Activated CD4-positive, alpha-beta T cell treated with anti-CD3 and anti-CD28 coated beads for 1 hour (primary cell): ENCODE data around the gene KATNB1.
"Not testable (repeated sequence)": the region's sequence is repeated elsewhere in the genome, so short reads cannot be mapped to it uniquely, and the experiment has no call there.

Experiments
- DNase-seq: peaks from one replicate; pipeline ENCODE4 v3.0.0-alpha.2; 2020

KATNB1 gene

DNA sequence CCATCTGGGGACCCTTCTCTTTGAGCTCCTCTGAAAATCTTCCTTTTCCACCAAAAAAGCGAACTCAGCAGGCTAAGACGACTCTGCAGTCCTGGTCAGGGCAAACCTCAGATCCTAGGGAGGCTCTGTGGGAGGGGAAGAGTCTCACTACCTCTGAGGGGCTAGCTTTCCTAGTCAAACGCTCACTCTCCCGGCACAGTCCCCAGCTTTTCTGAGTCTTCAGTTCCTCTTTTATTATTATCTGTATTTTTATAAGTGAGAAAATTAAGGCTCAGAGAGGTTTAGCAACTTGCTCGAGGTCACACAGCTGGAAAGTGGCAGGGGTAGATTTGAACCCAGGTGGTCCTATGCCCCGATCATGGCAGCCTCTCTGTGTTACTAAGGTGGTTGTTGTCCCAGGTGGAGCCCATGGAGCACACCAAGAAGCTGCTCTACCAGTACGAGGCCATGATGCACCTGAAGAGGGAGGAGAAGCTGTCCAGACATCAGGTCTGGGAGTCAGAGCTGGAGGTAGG lies 9.1 kb upstream of the KATNB1 start:
- no peak for DNase-seq

DNA sequence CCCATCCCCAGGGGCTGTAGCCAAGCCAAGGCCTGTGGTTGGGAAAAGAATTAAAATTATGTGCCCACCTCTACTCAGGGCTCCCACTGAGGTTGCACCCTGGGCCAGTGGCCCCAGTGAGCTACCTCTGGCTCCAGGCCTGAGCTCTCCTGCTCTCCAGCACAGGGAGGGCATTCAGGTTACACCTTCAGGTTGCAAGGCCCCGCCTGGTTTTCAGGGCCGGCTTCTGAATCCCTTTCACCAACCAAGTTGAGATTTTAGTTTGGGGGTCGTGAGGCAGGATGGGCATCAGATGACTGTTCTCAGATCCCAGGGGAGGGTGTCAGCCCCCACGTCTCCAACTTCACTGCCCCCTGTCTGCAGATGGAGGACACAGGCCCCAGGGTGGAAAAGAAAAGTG lies 8.0 kb upstream of the KATNB1 start:
- DNase-seq = no peak

DNA sequence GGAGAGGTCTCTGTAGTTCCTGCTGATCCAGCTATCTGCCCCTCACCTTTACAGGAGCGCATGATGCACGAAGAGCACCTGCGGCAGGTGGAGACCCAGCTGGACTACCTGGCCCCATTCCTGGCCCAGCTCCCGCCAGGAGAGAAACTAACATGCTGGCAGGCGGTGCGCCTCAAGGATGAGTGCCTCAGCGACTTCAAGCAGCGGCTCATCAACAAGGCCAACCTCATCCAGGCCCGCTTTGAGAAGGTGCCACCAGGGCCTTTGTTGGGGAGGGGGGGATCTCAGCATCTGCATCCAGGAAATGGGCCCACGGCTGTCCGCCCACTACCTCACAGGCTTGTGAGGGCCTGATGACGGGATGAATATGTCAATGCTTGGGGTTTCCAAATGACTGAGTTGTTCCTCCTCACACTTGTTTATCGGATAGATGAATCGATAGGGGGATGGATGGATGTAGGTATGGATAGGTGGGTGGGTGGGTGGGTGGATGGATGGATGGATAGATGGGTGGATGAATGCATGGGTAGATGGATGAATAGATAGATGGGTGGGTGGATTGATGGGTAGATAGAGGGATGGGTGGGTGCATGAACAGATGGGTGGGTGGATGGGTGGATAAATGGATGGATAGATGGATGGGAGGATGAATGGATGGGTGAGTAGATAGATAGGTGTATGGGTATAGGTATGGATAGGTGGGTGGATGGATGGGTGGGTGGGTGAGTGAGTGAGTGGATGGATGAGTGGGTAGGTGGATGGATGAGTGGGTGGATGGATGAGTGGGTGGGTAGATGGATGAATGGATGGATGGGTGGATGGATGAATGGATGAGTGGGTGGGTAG lies 7.0 kb upstream of the KATNB1 start:
- DNase-seq = no peak

- DNase-seq = no peak
Measured at GRCh38 chr16:57729182-57729484, 6.4 kb upstream of the KATNB1 start.

DNA sequence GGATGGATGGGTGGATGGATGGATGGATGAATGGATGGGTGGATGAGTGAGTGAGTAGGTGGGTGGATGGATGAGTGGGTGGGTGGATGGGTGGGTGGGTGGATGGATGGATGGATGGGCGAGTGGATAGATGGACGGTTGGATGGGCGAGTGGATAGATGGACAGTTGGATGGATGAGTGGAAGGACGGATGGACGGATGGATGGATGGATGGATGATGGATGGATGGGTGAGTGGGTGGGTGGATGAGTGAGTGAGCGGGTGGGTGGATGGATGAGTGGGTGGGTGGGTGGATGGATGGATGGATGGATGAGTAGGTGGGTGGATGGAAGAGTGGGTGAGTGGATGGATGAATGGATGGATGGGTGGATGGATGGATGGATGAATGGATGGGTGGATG lies 5.7 kb upstream of the KATNB1 start:
- DNase-seq = not testable (repeated sequence)

DNA sequence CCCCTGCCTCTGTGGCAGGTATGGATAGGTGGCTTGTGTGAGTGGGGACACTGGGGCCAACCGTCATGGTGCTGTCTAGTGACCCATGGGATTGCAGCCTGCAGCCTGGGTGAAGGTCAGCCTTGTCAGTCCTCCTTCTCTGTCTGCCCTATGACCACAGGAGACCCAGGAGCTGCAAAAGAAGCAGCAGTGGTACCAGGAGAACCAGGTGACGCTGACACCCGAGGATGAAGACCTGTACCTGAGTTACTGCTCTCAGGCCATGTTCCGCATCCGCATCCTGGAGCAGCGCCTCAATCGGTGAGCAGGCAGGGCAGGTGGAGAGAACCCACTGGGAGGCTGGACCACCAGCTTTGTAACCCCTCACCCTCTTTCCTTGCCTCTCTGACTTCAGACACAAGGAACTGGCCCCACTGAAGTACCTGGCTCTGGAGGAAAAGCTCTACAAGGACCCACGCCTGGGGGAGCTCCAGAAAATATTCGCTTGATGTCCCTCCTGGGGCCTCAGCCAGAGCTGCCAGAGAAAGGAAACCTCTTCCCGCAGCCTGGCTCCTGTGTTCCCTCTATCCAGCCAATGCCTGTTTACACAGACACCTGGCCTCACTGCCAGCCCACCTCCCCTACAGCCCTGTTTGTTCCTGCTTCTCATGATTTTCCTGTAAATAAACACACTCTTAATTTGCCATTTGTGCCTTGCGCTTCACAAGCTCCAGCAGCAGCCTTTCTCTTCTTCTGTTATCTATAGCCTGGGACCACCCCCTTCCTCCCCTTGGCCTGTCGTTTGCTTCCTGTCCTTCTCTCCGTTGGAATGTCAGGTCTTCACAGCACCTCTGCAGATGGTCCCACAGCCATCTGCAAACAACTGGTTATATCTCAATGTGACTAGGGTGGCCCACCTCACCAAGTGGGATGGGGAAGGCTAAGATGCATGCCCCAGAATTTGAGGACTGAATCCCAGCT lies 4.5 kb upstream of the KATNB1 start:
- no peak for DNase-seq

GRCh38 chr16:57732037-57732436 lies 3.5 kb upstream of the KATNB1 start:
- DNase-seq = no peak

DNA sequence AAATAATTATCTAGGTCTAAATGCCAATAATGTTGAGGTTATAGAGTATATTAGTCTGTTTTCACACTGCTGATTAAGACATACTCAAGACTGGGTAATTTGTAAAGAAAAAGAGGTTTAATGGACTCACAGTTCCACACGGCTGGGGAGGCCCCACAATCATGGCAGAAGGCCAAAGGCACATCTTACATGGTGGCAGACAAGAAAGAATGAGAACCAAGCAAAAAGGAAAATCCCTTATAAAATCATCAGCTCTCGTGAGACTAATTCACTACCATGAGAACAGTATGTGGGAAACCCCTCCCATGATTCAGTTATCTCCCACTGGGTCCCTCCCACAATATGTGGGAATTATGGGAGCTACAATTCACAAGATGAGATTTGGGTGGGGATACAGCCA lies 2.9 kb upstream of the KATNB1 start:
- no peak for DNase-seq

DNA sequence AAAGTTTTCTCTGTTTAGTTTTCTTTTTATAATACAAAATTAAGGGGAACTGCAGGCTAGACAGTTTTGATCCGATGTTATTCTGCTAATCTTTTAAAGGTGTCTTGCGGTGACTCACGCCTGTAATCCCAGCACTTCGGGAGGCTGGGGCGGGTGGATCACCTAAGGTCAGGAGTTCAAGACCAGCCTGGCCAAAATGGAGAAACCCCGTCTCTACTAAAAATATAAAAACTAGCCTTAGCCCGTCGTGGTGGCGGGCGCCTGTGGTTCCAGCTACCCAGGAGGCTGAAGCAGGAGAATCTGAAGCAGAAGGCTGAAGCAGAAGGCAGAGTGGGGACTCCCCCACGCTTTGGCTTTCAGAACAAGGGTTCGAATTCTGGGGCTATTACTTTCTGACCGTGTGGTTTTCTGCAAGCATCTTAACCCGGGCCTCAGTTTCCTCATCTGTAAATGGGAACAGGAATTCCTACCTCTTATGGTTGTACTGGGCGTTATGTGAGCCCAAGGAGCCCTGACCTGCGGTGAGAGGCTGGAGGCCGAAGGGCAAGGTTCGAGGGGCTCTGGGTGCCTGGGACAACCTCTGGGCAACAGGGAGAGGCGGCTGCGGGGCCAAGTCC lies 1.2 kb upstream of the KATNB1 start:
- no peak for DNase-seq

DNA sequence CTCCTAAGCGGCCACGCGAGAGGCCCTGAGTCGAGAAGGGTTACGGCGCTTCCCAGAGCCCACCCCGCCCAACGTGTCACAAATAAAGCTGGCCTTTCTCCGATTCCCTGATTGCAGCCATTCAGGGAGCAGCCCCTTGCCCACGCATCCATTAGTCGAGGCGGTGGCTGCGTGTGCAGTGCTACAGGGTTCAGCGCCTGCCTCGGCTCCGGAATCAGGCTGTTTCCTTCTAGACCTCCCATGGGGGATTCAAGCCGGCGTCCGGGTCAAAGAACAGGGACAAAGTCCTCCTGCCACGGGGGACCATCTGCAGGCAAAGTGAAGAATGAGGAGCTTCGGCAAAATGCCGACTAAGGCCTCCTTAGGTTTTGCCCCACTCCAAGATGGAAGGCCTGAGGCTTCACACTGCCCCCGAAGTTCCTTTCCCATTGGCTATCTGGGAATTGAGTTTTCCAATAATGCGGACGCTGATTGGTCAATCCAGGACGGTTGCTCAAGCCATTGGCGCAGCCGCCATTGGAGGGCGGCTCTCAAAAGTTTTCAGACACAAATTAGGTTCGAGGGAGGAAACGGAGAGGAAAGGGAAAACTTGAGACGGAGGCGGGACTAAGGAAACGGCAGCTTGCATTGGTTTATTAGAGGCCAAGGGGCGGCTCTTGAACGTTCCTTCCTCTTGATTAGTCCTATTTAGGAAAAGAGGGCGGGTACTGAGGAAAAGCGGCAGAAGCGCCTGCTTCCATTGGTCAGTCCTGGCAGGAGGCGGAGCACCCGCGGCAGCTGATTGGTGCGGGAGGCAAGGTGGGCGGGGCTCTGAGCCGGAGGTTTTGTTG lies 430 bp upstream of the KATNB1 start:
- DNase-seq = peak; percentile 94

- DNase-seq = no peak
Measured at GRCh38 chr16:57736419-57737351, 1.1 kb downstream of the KATNB1 start.

DNA sequence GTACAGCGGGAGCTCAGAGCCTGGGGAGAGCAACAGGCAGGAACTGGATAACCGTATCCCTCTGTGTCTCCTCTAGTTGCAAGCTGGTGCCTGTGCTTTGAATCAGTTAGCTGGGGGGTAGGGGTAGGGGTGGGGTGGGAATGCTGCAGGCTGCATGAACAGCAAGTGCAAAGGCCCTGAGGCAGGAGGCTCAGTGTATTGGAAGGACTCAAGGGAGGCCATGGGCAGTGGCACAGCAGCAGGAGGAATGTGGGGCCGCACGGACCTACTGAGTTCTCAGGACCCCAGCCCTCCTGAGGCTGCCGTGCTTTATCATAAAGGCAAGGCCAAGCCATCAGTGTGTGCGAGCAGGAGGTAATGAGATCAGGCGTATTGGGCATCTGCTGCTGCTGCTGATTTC lies 3.3 kb downstream of the KATNB1 start:
- no peak for DNase-seq

- DNase-seq = no peak
Measured at GRCh38 chr16:57739756-57740422, 4.3 kb downstream of the KATNB1 start.

- no peak for DNase-seq
Measured at GRCh38 chr16:57740423-57741071, 5.0 kb downstream of the KATNB1 start.

DNA sequence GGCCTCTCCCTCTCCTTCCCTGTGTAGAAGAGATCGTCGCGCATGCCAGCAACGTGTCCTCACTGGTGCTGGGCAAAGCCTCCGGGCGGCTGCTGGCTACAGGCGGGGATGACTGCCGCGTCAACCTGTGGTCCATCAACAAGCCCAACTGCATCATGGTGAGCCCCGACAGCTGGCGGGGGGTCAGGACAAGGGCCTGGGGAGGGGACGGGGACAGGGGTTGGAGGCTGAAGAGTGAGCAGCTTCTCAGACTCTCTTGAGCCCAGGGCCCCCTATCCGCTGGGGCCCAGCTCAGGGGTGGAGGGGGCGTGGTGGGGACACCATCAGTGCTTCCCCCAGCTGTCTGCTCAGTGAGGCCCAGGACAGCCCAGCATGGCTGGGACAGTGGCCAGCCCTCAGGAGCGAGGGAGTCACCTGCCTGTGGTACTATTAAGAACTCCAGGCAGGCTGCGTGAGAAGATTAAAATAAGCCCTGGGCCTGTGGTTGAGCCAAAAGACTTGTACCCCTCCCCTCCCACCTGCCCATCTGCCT lies 6.2 kb downstream of the KATNB1 start:
- no peak for DNase-seq

- DNase-seq = no peak
Measured at GRCh38 chr16:57742543-57742942, 7.0 kb downstream of the KATNB1 start.

DNA sequence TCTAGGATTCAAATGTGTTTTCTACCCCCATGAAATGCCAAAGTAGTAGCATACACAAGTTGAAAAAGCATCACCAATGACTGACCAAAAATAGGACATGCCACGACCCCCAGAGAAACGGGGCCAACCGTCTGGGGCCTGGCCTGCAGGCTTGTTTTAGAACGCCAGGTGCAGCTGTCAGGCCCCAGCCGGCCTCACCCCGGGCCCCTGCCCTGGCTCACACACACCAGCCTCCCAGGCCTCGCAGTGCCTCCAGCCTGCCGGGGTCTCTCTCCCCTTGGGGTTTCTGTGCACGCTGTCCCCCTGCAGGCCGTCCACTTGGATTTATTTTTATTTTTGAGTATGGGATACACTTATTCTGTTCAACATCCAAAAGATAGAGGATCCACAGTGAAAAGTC lies 7.9 kb downstream of the KATNB1 start:
- DNase-seq = no peak

DNA sequence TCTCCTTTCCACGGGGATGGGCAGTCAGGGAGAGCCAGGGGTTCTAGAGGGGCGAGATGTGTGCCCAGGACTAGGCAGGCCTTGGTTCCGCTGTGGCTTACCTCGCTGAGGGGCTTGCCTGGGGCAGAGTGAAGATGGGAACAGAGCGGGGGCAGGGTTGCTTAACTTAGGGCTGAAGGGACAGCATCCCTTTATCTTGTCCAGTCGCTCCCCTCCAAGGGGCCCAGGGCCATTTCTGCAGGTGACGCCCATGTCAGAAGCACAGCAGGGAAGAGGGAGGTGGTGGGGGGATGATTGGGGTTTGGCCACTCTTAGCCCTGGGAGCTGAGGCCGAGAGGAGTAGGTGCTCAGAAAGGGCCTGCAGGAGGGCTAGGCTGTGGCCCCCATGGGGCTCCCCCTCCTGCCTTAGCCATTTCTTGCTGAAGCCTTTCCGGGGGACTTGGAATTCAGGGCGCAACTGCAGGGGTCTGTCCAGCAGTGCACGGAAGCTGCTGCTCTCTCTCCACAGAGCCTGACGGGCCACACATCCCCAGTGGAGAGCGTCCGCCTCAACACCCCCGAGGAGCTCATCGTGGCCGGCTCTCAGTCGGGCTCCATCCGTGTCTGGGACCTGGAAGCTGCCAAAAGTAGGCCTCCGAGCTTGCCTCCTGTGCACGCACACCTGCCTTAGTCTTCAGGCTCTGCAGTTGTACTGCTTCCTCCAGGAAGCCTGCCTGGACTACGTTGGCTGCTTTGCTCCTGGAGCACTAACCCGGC lies 8.5 kb downstream of the KATNB1 start:
- DNase-seq = no peak

DNA sequence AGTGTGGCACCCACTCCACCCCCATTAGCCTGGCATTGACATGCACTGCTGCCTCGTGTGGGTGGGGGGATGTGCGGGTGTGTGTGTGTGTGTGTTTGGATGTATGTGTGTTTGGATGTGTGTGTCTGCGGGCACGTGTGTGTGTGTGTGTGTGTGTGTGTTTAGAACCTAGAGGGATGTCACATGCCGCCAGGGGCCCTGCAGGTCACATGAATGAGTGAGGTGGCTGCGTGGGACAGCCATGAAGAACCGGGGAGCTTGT lies 9.0 kb downstream of the KATNB1 start:
- DNase-seq = no peak

- no peak for DNase-seq
Measured at GRCh38 chr16:57745768-57746167, 10.2 kb downstream of the KATNB1 start.
